ENCODE results near the gene PPWD1. TPM values are rescaled to one million over a fixed set of nuclear protein-coding genes. Genes with fewer than 3 reads are reported as not detected.

Gene PPWD1
- total and polyA plus RNA-seq, 2 donors from 2014 or later = 16.5 to 29.7 TPM

- H3K36me3 ChIP-seq (ENCODE audit: control insufficient read depth in 2 of 3, insufficient read depth in 3 of 3, low read length in 3 of 3) = peaks cover 0 to 5% (median 2%) of the 10 kb centered on the region in 3 donors
- DNase-seq (no peak), FAIRE-seq (no peak)
- intact Hi-C loops (cut with DNase I) = no loop called here
- no peak overlapping the region for H3K4me3 ChIP-seq (ENCODE audit: low read length in 3 of 3)
- H3K9ac ChIP-seq (ENCODE audit: low read length in 3 of 3) = no peak overlapping the region
- H3K27ac ChIP-seq (ENCODE audit: low read depth in 2 of 2, low read length in 2 of 2) = no peak overlapping the region
- peaks cover 0 to 2% (median under 1%) of the 10 kb centered on the region in 3 donors for H3K4me1 ChIP-seq (ENCODE audit: control insufficient read depth in 2 of 3, insufficient read depth in 2 of 3, low read depth in 1 of 3, low read length in 3 of 3)
- no peaks in the 10 kb centered on the region for H3K9me3 ChIP-seq (ENCODE audit: control insufficient read depth in 2 of 3, insufficient read depth in 1 of 3, low read length in 3 of 3)
- H3K27me3 ChIP-seq (ENCODE audit: control insufficient read depth, insufficient read depth, low read length) = no peaks in the 10 kb centered on the region
- no peak for TF ChIP-seq CTCF (IDR thresholded peaks at IDR 0.05; ENCODE audit: borderline replicate concordance, extremely low read depth, insufficient read depth)
Measured at GRCh38 chr5:65630981-65631380, 67.9 kb downstream of the PPWD1 start.

Other genes starting within 250 kb of the PPWD1 start
- 6.7 TPM for gene ADAMTS6, start 81.4 kb upstream of the PPWD1 start, total RNA-seq
- gene ADAMTS6, start 81.4 kb upstream of the PPWD1 start, polyA plus RNA-seq (ENCODE audit: insufficient read depth, low read depth, low replicate concordance) = 0.32 TPM
- gene CENPK, start 128 bp upstream of the PPWD1 start, total RNA-seq = 3.5 TPM
- gene CENPK, start 128 bp upstream of the PPWD1 start, polyA plus RNA-seq (ENCODE audit: insufficient read depth, low read depth, low replicate concordance) = not detected
- gene TRIM23, start 61.0 kb downstream of the PPWD1 start, total RNA-seq = 15.2 TPM
- 4.4 TPM for gene TRIM23, start 61.0 kb downstream of the PPWD1 start, polyA plus RNA-seq (ENCODE audit: insufficient read depth, low read depth, low replicate concordance)
- 2.5 TPM for gene SHLD3, start 61.7 kb downstream of the PPWD1 start, total RNA-seq
- gene SHLD3, start 61.7 kb downstream of the PPWD1 start, polyA plus RNA-seq (ENCODE audit: insufficient read depth, low read depth, low replicate concordance) = 2.5 TPM
- gene TRAPPC13, start 61.7 kb downstream of the PPWD1 start, total RNA-seq = 24.3 TPM
- 22.0 TPM for gene TRAPPC13, start 61.7 kb downstream of the PPWD1 start, polyA plus RNA-seq (ENCODE audit: insufficient read depth, low read depth, low replicate concordance)
- 8.8 TPM for gene SGTB, start 158.8 kb downstream of the PPWD1 start, total RNA-seq
- 1.6 TPM for gene SGTB, start 158.8 kb downstream of the PPWD1 start, polyA plus RNA-seq (ENCODE audit: insufficient read depth, low read depth, low replicate concordance)
- gene NLN, start 158.9 kb downstream of the PPWD1 start, total RNA-seq = 25.0 TPM
- 6.2 TPM for gene NLN, start 158.9 kb downstream of the PPWD1 start, polyA plus RNA-seq (ENCODE audit: insufficient read depth, low read depth, low replicate concordance)